CMK (cell line): ENCODE measurements around the gene ATP8B3.

Source experiments
- DNase-seq: peaks from one replicate; pipeline ENCODE4 v3.0.0-alpha.2; 2010; ENCODE audit warnings: low read depth

ATP8B3 gene

DNA sequence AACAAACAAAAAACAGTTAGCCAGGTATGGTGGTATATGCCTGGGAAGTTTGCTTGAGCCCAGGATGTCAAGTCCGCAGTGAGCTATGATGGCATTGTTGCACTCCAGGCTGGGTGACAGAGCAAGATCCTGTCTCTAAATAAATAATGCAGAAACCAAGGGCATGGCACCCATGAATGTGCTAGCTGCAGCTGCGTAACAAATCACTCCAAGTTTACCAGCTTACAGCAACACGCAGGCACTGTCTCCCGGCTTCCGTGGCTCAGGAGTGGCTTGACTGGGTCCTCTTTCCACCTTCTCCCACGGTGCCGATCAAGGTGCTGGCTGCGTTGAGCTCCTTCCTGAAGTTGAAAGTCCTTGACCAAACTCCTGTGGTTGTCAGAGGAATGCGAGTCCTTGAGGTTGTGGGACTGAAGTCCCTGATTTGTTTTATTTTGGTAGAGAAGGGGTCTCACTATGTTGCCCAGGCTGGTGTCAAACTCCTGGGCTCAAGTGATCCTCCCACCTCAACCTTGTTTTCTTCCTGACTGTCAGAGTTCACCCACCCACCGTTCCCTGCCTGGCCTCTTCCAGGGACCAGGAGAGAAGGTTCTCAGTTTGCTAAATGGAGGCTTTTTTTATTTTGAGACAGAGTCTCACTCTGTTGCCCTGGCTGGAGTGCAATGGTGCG lies 72.0 kb downstream of the ATP8B3 start:
- DNase-seq, result no peak

DNA sequence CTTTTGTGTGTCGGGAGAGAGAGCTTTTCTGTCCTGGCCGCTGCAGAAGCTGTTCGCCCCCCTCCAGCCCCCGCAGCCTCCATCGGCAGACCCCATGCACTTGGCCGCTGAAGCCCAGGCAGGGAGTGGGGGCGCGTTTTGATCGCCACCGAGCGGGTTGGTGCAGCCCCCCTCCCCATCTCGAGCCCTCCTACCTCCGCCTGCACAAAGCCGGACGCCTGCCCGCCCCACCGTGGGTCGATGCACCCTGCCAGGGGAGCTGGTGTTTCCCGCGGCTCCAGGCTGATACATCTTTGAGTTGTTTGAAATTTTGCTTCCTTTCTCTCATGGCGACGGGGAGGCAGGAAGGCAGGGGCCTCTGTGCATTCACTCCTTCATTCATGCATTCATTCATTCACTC lies 75.1 kb downstream of the ATP8B3 start:
- DNase-seq, result no peak

DNA sequence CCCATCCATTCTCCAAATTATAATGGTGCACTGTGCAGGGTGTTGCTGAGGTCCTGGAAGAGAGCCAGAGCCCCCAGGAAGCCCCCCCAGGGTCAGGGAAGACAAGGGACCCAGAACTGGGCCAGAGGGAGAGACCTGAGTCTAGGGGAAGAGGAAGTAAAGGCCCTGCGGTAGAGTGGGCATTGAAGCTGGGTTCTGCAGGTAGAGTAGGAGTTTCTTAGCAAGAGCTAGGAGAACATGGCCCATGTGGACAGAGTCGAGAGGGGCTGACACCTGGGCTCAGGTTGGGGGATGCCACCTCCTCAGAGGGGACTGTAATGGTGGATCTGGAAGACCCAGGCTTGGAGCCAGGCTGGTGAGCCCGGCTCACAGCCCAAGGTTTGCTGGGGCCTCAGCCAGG lies 75.8 kb downstream of the ATP8B3 start:
- no peak for DNase-seq

DNA sequence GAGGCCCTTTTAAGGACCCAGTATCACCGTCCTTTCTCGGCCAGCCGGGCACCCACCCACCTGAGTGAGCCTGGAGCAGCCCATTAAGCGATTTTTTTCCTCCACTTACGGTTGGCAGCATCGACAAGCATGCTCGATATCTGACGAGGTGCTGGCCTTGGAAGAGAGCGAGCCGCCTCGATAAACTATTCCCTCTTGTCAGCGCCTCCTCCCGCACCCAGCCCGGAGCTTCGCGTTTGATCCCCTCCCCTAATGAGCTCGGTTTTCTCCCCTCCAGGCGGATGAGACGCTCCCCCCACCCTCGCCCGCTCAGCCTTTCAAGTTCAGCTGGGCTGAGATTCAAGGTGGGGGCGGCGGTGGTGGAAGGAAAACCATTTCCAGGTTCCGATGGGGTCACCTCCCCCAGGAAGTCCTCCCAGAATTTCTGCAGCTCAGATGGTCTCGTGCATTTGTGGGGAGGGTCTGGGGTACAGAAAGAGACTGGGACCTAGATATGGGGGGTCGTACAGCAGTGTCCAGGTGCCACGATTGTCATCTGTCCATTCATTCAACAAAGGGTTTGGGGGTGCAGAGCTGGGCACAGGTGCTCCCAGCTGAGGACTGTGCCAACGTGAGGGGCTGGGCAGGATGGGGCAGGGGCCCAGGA lies 77.6 kb downstream of the ATP8B3 start:
- DNase-seq, result no peak
